GM18505 (cell line): ENCODE data around the gene THUMPD3.

Experiments
- ATAC-seq: cut with Tn5 transposase; IDR thresholded peaks from one replicate; pipeline ENCODE4 v1.9.1; 2021; ENCODE audit not compliant: unreplicated experiment
- POLR2A ChIP-seq: IDR thresholded peaks from 4 replicates; pipeline ENCODE4 v1.6.1; 2011; ENCODE audit warnings: borderline replicate concordance; ENCODE audit not compliant: insufficient read depth, insufficient read length; ENCODE audit errors: extremely low read depth

The THUMPD3 gene

DNA sequence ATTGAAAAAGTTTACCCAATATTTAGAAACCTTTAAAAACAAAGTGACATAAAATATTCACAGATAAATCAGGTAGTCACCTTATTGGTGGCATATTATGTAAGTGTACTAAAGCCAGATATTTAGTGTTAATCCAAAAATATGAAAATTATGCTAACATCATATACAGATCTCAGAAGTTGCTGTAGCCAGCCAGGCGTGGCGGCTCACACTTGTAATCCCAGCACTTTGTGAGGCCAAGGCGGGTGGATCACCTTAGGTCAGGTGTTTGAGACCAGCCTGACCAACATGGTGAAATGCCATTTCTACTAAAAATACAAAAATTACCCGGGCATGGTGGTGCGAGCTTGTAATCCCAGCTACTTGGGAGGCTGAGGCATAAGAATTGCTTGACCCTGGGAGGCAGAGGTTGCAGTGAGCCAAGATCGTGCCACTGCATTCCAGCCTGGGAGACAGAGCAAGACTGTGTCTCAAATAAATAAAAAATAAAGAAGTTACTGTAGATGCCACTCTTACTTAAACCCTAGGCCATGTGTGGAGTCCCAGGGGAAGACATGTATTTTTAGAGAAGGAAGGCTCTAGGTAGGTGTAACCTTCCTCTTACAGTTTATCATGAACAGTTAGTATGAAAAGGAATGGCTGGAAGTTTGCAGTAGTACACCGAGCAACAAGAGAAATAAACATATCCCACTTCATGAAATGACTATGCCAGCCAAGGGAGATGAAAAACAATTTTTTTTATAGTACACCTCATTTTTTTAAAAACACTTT, 44.2 kb downstream of the THUMPD3 start:
- no peak for TF ChIP-seq POLR2A
- ATAC-seq, result no peak

- TF ChIP-seq POLR2A, result no peak
- ATAC-seq, result no peak
These were observed 45.2 kb downstream of the THUMPD3 start for GRCh38 chr3:9408061-9408460.

DNA sequence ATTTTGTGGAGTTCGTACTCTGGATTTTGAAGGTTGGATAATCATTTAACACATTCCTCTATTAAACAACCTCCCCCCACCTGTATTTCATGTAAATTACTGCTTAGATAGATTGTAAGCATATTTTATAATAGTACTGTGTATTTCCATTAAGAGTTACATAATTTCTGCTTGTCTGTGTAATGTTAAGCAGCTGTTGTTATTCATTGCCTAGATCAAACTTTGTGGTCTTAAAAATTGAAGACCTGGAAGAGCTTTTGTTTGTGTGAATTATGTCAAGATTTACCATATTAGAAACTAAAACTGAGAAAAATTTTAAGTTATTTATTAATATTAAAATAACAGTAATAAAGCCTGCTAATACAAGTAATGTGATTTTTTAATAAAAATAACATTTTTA, 45.7 kb downstream of the THUMPD3 start:
- no peak for TF ChIP-seq POLR2A
- ATAC-seq, result no peak

DNA sequence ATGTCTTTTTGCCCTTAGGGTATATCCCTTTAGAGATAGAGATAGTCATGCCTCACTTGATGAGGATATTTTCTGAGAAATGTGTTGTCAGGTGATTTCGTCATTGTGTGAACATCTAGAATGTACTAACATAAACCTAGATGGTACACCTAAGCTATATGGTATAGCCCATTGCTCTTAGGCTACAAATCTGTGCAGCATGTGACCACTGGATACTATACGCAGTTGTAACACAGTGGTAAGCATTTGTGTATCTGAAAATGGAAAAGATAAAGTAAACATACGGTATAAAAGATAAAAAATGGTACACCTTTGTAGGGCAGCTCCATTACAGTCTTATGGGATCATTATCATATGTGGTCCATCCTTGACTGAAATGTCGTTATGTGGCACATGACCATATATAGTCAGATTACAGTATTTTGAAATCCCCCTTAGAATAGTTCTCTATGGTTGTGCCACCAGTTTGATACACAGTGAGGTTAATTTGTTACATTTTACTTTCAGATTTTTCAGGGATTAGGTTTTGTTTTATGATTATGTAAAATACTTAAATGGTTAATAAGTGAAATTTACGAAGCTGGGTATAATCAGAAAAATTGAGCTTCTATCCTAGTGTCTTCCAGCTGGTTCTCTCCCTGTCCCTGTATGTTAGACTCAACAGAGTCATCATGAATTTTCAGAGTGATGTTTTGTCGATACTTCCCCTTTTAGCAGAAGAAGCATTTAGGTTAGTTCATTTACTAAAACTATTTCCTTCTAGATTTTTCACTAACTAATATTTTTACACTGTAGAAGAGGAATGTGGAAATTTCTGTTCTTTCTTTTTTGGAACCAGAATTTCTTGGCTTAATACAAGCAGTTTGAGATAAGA, 47.4 kb downstream of the THUMPD3 start:
- TF ChIP-seq POLR2A, result no peak
- no peak for ATAC-seq

DNA sequence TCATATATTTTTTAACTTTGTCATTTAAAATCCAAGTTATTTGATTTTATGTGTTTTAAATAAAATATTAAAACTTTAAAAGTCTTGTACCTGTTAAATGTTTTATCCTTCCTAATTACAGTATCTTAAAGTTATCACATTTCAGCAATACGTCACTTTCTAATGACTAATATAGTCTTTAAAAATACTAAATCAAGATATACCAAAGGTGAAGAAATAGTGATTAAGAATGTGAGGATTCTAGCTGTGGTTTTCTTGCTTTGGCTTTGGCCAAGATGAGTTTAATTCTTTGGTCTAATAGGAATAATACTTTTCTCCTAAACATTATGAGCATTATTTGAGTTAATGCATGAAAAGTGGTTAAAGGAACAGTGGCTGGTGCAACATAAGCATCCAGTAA, 48.4 kb downstream of the THUMPD3 start:
- no peak for ATAC-seq
- no peak for TF ChIP-seq POLR2A

- no peak for TF ChIP-seq POLR2A
- no peak for ATAC-seq
These were observed 49.4 kb downstream of the THUMPD3 start for GRCh38 chr3:9412293-9412692.

GRCh38 chr3:9414826-9415225, 52.0 kb downstream of the THUMPD3 start:
- ATAC-seq, result no peak
- TF ChIP-seq POLR2A, result no peak

- no peak for ATAC-seq
- TF ChIP-seq POLR2A, result no peak
These were observed 52.8 kb downstream of the THUMPD3 start for GRCh38 chr3:9415485-9416138.

DNA sequence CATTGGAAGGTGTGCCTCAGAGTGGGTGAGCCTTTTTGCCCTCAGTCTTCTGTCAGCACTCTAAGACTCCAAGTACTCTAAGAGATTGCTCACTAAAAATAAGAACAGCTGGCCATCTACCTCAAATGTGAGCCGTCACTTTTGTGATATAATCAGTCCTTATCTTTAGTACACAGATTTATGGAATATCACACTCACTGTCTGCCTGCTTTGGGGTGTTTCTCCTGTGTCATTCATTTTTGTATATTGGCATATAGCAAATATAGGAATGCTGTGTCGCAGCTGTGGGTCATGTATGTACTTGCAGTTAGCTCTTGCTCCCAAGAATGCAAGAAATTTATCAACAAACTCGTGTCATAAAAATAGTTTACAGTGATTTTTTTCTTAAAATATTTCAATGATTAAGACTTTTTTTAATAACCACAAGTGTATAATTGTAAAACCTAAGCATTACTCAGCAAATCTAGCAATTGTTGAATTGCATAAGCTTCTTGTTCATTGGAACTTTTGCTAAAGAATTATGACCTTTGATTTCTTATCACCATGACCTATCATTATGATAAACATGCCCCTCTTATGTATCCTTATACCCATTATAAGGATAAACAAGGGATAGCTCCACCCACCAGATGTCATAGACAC, 53.4 kb downstream of the THUMPD3 start:
- TF ChIP-seq POLR2A, result no peak
- ATAC-seq, result no peak

DNA sequence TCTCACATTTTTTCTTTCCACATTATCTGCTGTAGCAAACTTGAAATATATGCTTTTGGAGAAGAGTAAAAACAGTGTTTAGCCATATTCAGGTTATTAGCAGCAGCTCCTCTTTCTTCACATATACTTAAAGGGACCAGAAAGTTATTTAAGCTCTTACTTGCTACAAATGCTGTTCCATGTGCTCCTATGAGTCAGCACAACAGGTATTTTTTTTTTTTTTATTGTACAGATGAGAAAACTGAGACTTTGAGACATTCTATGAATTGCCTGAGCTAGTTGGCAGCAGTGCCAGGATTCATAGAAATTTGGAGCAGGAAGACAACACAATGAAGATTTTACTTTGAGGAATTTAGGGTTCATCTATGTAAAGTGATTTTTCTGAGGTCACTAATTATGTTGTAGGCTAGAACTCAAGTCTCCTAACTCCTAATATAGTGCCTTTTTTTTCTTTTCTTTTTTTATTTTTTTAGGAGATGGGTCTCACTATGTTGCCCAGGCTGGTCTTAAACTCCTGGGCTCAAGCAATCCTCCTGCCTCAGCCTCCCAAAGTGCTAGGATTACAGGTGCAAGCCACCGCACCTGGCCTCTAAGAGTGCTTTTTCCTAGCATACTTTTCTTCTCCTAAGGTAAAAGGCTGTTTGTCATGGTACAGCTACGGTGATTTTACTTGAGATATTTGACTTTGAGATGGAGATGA, 58.1 kb downstream of the THUMPD3 start:
- TF ChIP-seq POLR2A, result no peak
- ATAC-seq, result no peak

- no peak for ATAC-seq
- TF ChIP-seq POLR2A, result no peak
These were observed 60.0 kb downstream of the THUMPD3 start for GRCh38 chr3:9422712-9423424.

- ATAC-seq, result no peak
These were observed 65.6 kb downstream of the THUMPD3 start for GRCh38 chr3:9428411-9428810.

More at GRCh38 chr3:9428411-9428810, 65.6 kb downstream of the THUMPD3 start:
- TF ChIP-seq POLR2A, result no peak
